GM12878 (cell line): ENCODE measurements around the gene PPP2R1B. TPM values are rescaled to one million over a fixed set of nuclear protein-coding genes. Genes with fewer than 3 reads are reported as not detected.

Experiments
- BCL3 ChIP-seq: IDR thresholded peaks from 2 replicates; pipeline ENCODE4 v1.6.1; 2011; ENCODE audit warnings: borderline replicate concordance, low read depth, mild to moderate bottlenecking, moderate library complexity, low read length; ENCODE audit not compliant: insufficient read depth, poor library complexity, severe bottlenecking
- CBX3 ChIP-seq: fragments of 200-600 bp; sonication (generic); IDR thresholded peaks from 2 replicates; pipeline ENCODE4 v1.6.1; 2016; ENCODE audit warnings: low read depth, borderline replicate concordance
- CREM ChIP-seq: IDR thresholded peaks from 2 replicates; pipeline ENCODE4 v1.6.1; 2014; ENCODE audit warnings: antibody characterized with exemption, low read depth
- DPF2 ChIP-seq: fragments of 450-650 bp; IDR thresholded peaks from 2 replicates; pipeline ENCODE4 v1.6.1; 2017; ENCODE audit warnings: mild to moderate bottlenecking
- ELK1 ChIP-seq: IDR thresholded peaks from 2 replicates; pipeline ENCODE4 v1.6.1; 2012; ENCODE audit warnings: low read depth, low read length, improper control_type of control experiment
- IRF5 ChIP-seq: fragments of 450-650 bp; IDR thresholded peaks from 2 replicates; pipeline ENCODE4 v1.6.1; 2017; ENCODE audit warnings: borderline replicate concordance
- MEF2B ChIP-seq: fragments of 450-650 bp; IDR thresholded peaks from 2 replicates; pipeline ENCODE4 v1.6.1; 2018; ENCODE audit warnings: mild to moderate bottlenecking, moderate library complexity; ENCODE audit not compliant: partially characterized antibody, poor library complexity, severe bottlenecking
- MTA2 ChIP-seq: fragments of 450-650 bp; IDR thresholded peaks from 2 replicates; pipeline ENCODE4 v1.6.1; 2016; ENCODE audit warnings: low read depth, mild to moderate bottlenecking, moderate library complexity
- MTA3 ChIP-seq: IDR thresholded peaks from 2 replicates; pipeline ENCODE4 v1.6.1; 2012; ENCODE audit warnings: low read length, inconsistent platforms, borderline replicate concordance
- NR2C1 ChIP-seq: fragments of 450-650 bp; IDR thresholded peaks from 2 replicates; pipeline ENCODE4 v1.6.1; 2017; ENCODE audit warnings: antibody characterized with exemption, mild to moderate bottlenecking, moderate library complexity
- PAX5 ChIP-seq: IDR thresholded peaks from 2 replicates; pipeline ENCODE4 v1.6.1; 2011; ENCODE audit warnings: low read depth, low read length, borderline replicate concordance
- PBX3 ChIP-seq: IDR thresholded peaks from 2 replicates; pipeline ENCODE4 v1.6.1; 2011; ENCODE audit warnings: mild to moderate bottlenecking, low read depth, low read length, moderate library complexity; ENCODE audit not compliant: insufficient replicate concordance
- RCOR1 ChIP-seq: conservative IDR thresholded peaks from 2 replicates; pipeline ENCODE4 v1.6.1; 2012; ENCODE audit warnings: low read depth, low read length, improper control_type of control experiment
- RELB ChIP-seq: fragments of 450-650 bp; IDR thresholded peaks from 2 replicates; pipeline ENCODE4 v1.6.1; 2017; ENCODE audit warnings: low read depth, mild to moderate bottlenecking, moderate library complexity
- SMAD5 ChIP-seq: IDR thresholded peaks from 2 replicates; pipeline ENCODE4 v1.6.1; 2016; ENCODE audit warnings: antibody characterized with exemption, low read depth
- SPI1 ChIP-seq: IDR thresholded peaks from 2 replicates; pipeline ENCODE4 v1.6.1; 2011; ENCODE audit warnings: low read depth, mild to moderate bottlenecking, low read length, moderate library complexity, borderline replicate concordance; ENCODE audit not compliant: insufficient read depth
- ZBTB4 ChIP-seq: fragments of 450-650 bp; formaldehyde crosslinking; IDR thresholded peaks from 2 replicates; pipeline ENCODE4 v1.4.0; 2022; ENCODE audit warnings: mild to moderate bottlenecking, moderate library complexity
- ZNF622 ChIP-seq: fragments of 450-650 bp; IDR thresholded peaks from 2 replicates; pipeline ENCODE4 v1.6.1; 2017; ENCODE audit warnings: mild to moderate bottlenecking, inconsistent platforms
- polyA plus RNA-seq, 11 experiments: library from polyadenylated mRNA; depleted of rRNA in 4 of 11; unstranded in 6 of 11; stranded (reverse) in 5 of 11; fragments of >200 nt; fragmentation: Nextera tagmentation in 4 of 11; fragmentation: Illumina TruSeq in 1 of 11; extraction: Ambion mirVana in 4 of 11; extraction: Trizol in 1 of 11; gene quantifications; 1 replicate in 1 of 11; 2 replicates in 10 of 11; pipeline versions ENCODE4 v1.2.1 to v1.2.3, GENCODE V29; 2011 to 2016; ENCODE audit warnings: inconsistent platforms in 2 of 11, missing spikeins in 2 of 11, low read depth in 1 of 11
- total RNA-seq, 4 experiments: library from RNA; depleted of rRNA in 3 of 4; stranded (reverse); fragments of >200 nt in 3 of 4; fragmentation: Illumina TruSeq in 1 of 4; extraction: Trizol in 1 of 4; gene quantifications; 2 replicates each; pipeline versions ENCODE4 v1.2.1 to v1.2.3, GENCODE V29; 2013 to 2021

PPP2R1B gene
- total and polyA plus RNA-seq, 10 of the 15 experiments (the other 5 are each of a cell fraction or from before 2014, with no cell fraction given), result 26.6 to 68.2 (median 35.7) TPM

- TF ChIP-seq BCL3 (no peak), DPF2 (0 out of 2 replicates have a peak, but pooled peaks have one; percentile 23), ZNF622 (no peak), PBX3 (peak; percentile 60), MTA3 (no peak), SPI1 (peak; percentile 58; the same call in 1 of the 2 replicates), MEF2B (no peak), IRF5 (no peak), CBX3 (no peak), ZBTB4 (CRISPR knock-in tag) (no peak), MTA2 (peak; percentile 83), PAX5 (no peak), CREM (no peak), SMAD5 (no peak), RCOR1 (no peak), RELB (no peak), ELK1 (no peak), NR2C1 (no peak)
Observed at GRCh38 chr11:111694851-111695250, 71.3 kb downstream of the PPP2R1B start (continued).
